HG02759 (cell line): ENCODE measurements around the gene KYAT1.
"Not testable (repeated sequence)": the region's sequence is repeated elsewhere in the genome, so short reads cannot be mapped to it uniquely, and the experiment has no call there.

Experiments
- ATAC-seq: cut with Tn5 transposase; IDR thresholded peaks from one replicate; pipeline ENCODE4 v1.9.1; 2021; ENCODE audit warnings: mild to moderate bottlenecking, moderate library complexity; ENCODE audit not compliant: unreplicated experiment

The KYAT1 gene

GRCh38 chr9:128820665-128821583 lies 60.8 kb downstream of the KYAT1 start:
- ATAC-seq, result no peak

GRCh38 chr9:128819716-128820664 lies 61.8 kb downstream of the KYAT1 start:
- no peak for ATAC-seq

GRCh38 chr9:128818839-128819715 lies 62.7 kb downstream of the KYAT1 start:
- ATAC-seq, result peak; percentile 34

- peak; percentile 94 for ATAC-seq
Measured at GRCh38 chr9:128818099-128818838, 63.5 kb downstream of the KYAT1 start, which contains the start of gene ENDOG. TSS of gene ENDOG (plus strand) at chr9:128818500. CDS start at chr9:128818685, 185 bp downstream.

- no peak for ATAC-seq
Measured at GRCh38 chr9:128810873-128811272, 70.9 kb downstream of the KYAT1 start.

- no peak for ATAC-seq
Measured at GRCh38 chr9:128809831-128810230, 71.9 kb downstream of the KYAT1 start.

- no peak for ATAC-seq
Measured at GRCh38 chr9:128809036-128809599, 72.6 kb downstream of the KYAT1 start.

GRCh38 chr9:128808543-128808942 lies 73.2 kb downstream of the KYAT1 start:
- ATAC-seq, result no peak

- ATAC-seq, result no peak
Measured at GRCh38 chr9:128807827-128808226, 73.9 kb downstream of the KYAT1 start.

GRCh38 chr9:128805661-128806060 lies 76.1 kb downstream of the KYAT1 start:
- no peak for ATAC-seq

- ATAC-seq, result no peak
Measured at GRCh38 chr9:128802482-128802881, 79.3 kb downstream of the KYAT1 start.

GRCh38 chr9:128800061-128800460 lies 81.7 kb downstream of the KYAT1 start:
- no peak for ATAC-seq

GRCh38 chr9:128798896-128799295 lies 82.9 kb downstream of the KYAT1 start:
- no peak for ATAC-seq

- ATAC-seq, result not testable (repeated sequence)
Measured at GRCh38 chr9:128794961-128795360, 86.8 kb downstream of the KYAT1 start.

GRCh38 chr9:128792978-128793686 lies 88.6 kb downstream of the KYAT1 start:
- ATAC-seq, result no peak

- ATAC-seq, result no peak
Measured at GRCh38 chr9:128792134-128792533, 89.6 kb downstream of the KYAT1 start.

GRCh38 chr9:128790536-128790935 lies 91.2 kb downstream of the KYAT1 start:
- ATAC-seq, result no peak

- ATAC-seq, result no peak
Measured at GRCh38 chr9:128788445-128788844, 93.3 kb downstream of the KYAT1 start.

- ATAC-seq, result no peak
Measured at GRCh38 chr9:128787659-128788058, 94.1 kb downstream of the KYAT1 start.
